Activated B cell treated with CpG ODN at 0.5 μM for 24 hours (primary cell): ENCODE measurements around the gene TENT5A. TPM values are rescaled to one million over a fixed set of nuclear protein-coding genes. Genes with fewer than 3 reads are reported as not detected.
A peak's percentile ranks its signal among the peaks of the same experiment; 100 is the strongest.

ENCODE experiments used
- ATAC-seq: fragments of 200-7000 bp; cut with Tn5 transposase; one replicate; pipeline ENCODE4 v1.10.0; 2021; ENCODE audit warnings: low read depth, mild to moderate bottlenecking, moderate library complexity
- CTCF ChIA-PET: fragments of 350-600 bp; sonication (Branson Sonifier 250); formaldehyde crosslinking; loops from one replicate; lab custom pipeline; 2021; ENCODE audit warnings: antibody characterized with exemption; lab: Charles Lee
- POLR2A ChIA-PET: fragments of 350-600 bp; sonication (Branson Sonifier 250); formaldehyde crosslinking; loops from one replicate; lab custom pipeline; 2021; ENCODE audit warnings: antibody characterized with exemption; lab: Charles Lee
- DNase-seq: peaks from one replicate; pipeline ENCODE4 v3.0.0; 2022
- H3K27ac Mint-ChIP-seq: one replicate; pipeline ENCODE4 v1.8.0; 2020; ENCODE audit warnings: mixed read lengths
- H3K27me3 Mint-ChIP-seq: one replicate; pipeline ENCODE4 v1.8.0; 2021; ENCODE audit warnings: mixed read lengths
- H3K36me3 Mint-ChIP-seq: one replicate; pipeline ENCODE4 v1.8.0; 2021; ENCODE audit warnings: low read depth, mixed read lengths
- H3K4me1 Mint-ChIP-seq: one replicate; pipeline ENCODE4 v1.8.0; 2021; ENCODE audit warnings: mixed read lengths
- H3K4me3 Mint-ChIP-seq: one replicate; pipeline ENCODE4 v1.8.0; 2020; ENCODE audit warnings: mild to moderate bottlenecking, mixed read lengths
- H3K9me3 Mint-ChIP-seq: one replicate; pipeline ENCODE4 v1.8.0; 2020; ENCODE audit warnings: mixed read lengths
- intact Hi-C: fragments of 100-400 bp; cut with micrococcal nuclease; formaldehyde crosslinking; loops from one replicate; pipeline ENCODE4 v1.15.1; 2024
- total RNA-seq: library from RNA; stranded (reverse); gene quantifications from 2 replicates; pipeline ENCODE4 v1.2.3, GENCODE V29; 2022
- TF ChIP-seq, protein P1 (sequence below): fragments of 200-600 bp; IDR thresholded peaks from one replicate; pipeline ENCODE4 v1.8.0; 2022; ENCODE audit warnings: antibody characterized with exemption, mild to moderate bottlenecking

Gene TENT5A
- total RNA-seq, 1 donor from 2014 or later: 7.5 TPM

- no peak overlapping the region for H3K27ac Mint-ChIP-seq
- intact Hi-C loops: no loop called here
- POLR2A ChIA-PET: no interaction called here
- H3K27me3 Mint-ChIP-seq: no peaks in the 10 kb centered on the region
- peak; percentile 71 for ATAC-seq
- no peaks in the 10 kb centered on the region for H3K9me3 Mint-ChIP-seq
- no peaks in the 10 kb centered on the region for H3K4me1 Mint-ChIP-seq
- TF ChIP-seq, protein P1, sequence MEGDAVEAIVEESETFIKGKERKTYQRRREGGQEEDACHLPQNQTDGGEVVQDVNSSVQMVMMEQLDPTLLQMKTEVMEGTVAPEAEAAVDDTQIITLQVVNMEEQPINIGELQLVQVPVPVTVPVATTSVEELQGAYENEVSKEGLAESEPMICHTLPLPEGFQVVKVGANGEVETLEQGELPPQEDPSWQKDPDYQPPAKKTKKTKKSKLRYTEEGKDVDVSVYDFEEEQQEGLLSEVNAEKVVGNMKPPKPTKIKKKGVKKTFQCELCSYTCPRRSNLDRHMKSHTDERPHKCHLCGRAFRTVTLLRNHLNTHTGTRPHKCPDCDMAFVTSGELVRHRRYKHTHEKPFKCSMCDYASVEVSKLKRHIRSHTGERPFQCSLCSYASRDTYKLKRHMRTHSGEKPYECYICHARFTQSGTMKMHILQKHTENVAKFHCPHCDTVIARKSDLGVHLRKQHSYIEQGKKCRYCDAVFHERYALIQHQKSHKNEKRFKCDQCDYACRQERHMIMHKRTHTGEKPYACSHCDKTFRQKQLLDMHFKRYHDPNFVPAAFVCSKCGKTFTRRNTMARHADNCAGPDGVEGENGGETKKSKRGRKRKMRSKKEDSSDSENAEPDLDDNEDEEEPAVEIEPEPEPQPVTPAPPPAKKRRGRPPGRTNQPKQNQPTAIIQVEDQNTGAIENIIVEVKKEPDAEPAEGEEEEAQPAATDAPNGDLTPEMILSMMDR: no peak
- no peak overlapping the region for H3K4me3 Mint-ChIP-seq
- no peak for DNase-seq
- CTCF ChIA-PET: no interaction called here
- H3K36me3 Mint-ChIP-seq: no peaks in the 10 kb centered on the region
Observed at GRCh38 chr6:81772741-81773140, 20.3 kb upstream of the TENT5A start.

DNA sequence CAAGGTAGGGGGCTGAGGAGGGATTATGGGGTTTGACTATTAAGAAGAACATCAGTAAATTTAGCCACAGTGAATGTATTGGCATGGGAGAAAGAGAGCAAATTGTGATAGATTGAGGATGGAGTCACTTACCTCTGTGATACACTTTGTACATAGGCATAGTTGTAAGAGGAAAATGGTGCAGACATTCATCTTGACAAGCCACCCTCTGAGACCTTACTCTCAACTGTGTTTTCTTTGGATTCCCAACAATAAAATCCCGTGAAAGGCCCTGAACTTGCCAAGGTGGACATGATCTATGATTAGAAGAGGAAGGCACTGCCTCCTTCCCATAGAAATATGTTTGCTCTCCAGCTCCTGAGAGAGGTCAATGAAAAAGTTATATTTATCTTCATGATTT lies 18.6 kb upstream of the TENT5A start:
- H3K27me3 Mint-ChIP-seq: no peaks in the 10 kb centered on the region
- H3K4me1 Mint-ChIP-seq: no peaks in the 10 kb centered on the region
- no peak overlapping the region for H3K4me3 Mint-ChIP-seq
- H3K36me3 Mint-ChIP-seq: no peaks in the 10 kb centered on the region
- TF ChIP-seq, protein P1: no peak
- POLR2A ChIA-PET: no interaction called here
- DNase-seq (no peak), ATAC-seq (no peak)
- intact Hi-C loops: no loop called here
- no peaks in the 10 kb centered on the region for H3K9me3 Mint-ChIP-seq
- no peak overlapping the region for H3K27ac Mint-ChIP-seq
- CTCF ChIA-PET: no interaction called here

- no peaks in the 10 kb centered on the region for H3K36me3 Mint-ChIP-seq
Observed at GRCh38 chr6:81770381-81770780, 17.9 kb upstream of the TENT5A start.

DNA sequence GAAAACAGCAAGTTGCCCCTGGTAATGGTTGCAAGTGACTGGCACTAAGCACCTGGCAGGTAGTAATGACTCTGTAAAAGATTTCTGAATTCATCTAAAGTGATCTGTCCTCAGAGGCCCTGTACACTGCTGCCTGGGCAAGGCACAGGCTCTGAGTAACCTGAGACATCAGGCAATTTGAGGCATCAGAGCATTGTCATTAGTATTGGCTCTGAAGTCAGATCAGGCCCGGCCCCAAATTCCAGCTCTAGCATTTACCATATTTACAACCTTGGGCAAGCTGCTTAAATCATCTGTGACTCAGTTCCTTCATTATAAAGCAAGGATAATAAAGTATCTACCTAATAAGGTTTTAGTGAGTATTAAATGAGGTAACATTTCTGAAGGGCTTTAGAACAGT lies 17.3 kb upstream of the TENT5A start:
- intact Hi-C loops: no loop called here
- Mint-ChIP-seq H3K4me3 (no peak overlapping the region), H3K36me3 (no peaks in the 10 kb centered on the region), H3K27me3 (peaks cover 3% of the 10 kb centered on the region), H3K27ac (no peak overlapping the region), H3K9me3 (no peaks in the 10 kb centered on the region), H3K4me1 (no peaks in the 10 kb centered on the region)
- CTCF ChIA-PET: no interaction called here
- POLR2A ChIA-PET: no interaction called here
- ATAC-seq (no peak), DNase-seq (no peak)
- TF ChIP-seq, protein P1: no peak

More at GRCh38 chr6:81770381-81770780, 17.9 kb upstream of the TENT5A start:
- Mint-ChIP-seq H3K27ac (no peak overlapping the region), H3K9me3 (no peaks in the 10 kb centered on the region), H3K4me3 (no peak overlapping the region), H3K4me1 (no peaks in the 10 kb centered on the region), H3K27me3 (no peaks in the 10 kb centered on the region)
- ATAC-seq (no peak), DNase-seq (no peak)
- TF ChIP-seq, protein P1: no peak
- intact Hi-C loops: no loop called here
- POLR2A ChIA-PET: no interaction called here
- CTCF ChIA-PET: no interaction called here

- no peak overlapping the region for H3K27ac Mint-ChIP-seq
- intact Hi-C loops: no loop called here
Observed at GRCh38 chr6:81768150-81768942, 15.9 kb upstream of the TENT5A start.

More at GRCh38 chr6:81768150-81768942, 15.9 kb upstream of the TENT5A start:
- peaks cover 5% of the 10 kb centered on the region for H3K27me3 Mint-ChIP-seq
- ATAC-seq: no peak
- ChIA-PET POLR2A (no interaction called here), CTCF (no interaction called here)
- TF ChIP-seq, protein P1: no peak
- no peaks in the 10 kb centered on the region for H3K9me3 Mint-ChIP-seq
- H3K4me1 Mint-ChIP-seq: no peaks in the 10 kb centered on the region
- H3K4me3 Mint-ChIP-seq: no peak overlapping the region
- DNase-seq: no peak
- no peaks in the 10 kb centered on the region for H3K36me3 Mint-ChIP-seq
